Activated CD8-positive, alpha-beta T cell treated with anti-CD3 and anti-CD28 coated beads for 36 hours (primary cell): ENCODE results near the gene GAREM1. TPM values are rescaled to one million over a fixed set of nuclear protein-coding genes. Genes with fewer than 3 reads are reported as not detected.

Source experiments
- ATAC-seq: fragments of 200-7000 bp; cut with Tn5 transposase; one replicate; pipeline ENCODE4 v1.10.0; 2021; ENCODE audit warnings: mild to moderate bottlenecking, moderate library complexity
- CTCF ChIA-PET: fragments of 350-600 bp; sonication (Branson Sonifier 250); formaldehyde crosslinking; loops from one replicate; lab custom pipeline; 2021; ENCODE audit warnings: antibody characterized with exemption; lab: Charles Lee
- POLR2A ChIA-PET: fragments of 350-600 bp; sonication (Branson Sonifier 250); formaldehyde crosslinking; loops from one replicate; lab custom pipeline; 2021; ENCODE audit warnings: antibody characterized with exemption; lab: Charles Lee
- DNase-seq: peaks from one replicate; pipeline ENCODE4 v3.0.0-alpha.2; 2020
- H3K27ac Mint-ChIP-seq: one replicate; pipeline ENCODE4 v1.8.0; 2021; ENCODE audit warnings: mild to moderate bottlenecking, mixed read lengths
- H3K27me3 Mint-ChIP-seq: one replicate; pipeline ENCODE4 v1.8.0; 2021; ENCODE audit warnings: mixed read lengths
- H3K36me3 Mint-ChIP-seq: one replicate; pipeline ENCODE4 v1.8.0; 2021; ENCODE audit warnings: low read depth, mixed read lengths
- H3K4me1 Mint-ChIP-seq: one replicate; pipeline ENCODE4 v1.8.0; 2021; ENCODE audit warnings: low read depth, mixed read lengths
- H3K4me3 Mint-ChIP-seq: one replicate; pipeline ENCODE4 v1.8.0; 2021; ENCODE audit warnings: mild to moderate bottlenecking, moderate library complexity, mixed read lengths
- H3K9me3 Mint-ChIP-seq: one replicate; pipeline ENCODE4 v1.8.0; 2021; ENCODE audit warnings: mixed read lengths
- intact Hi-C: fragments of 100-400 bp; cut with micrococcal nuclease; formaldehyde crosslinking; loops from one replicate; pipeline ENCODE4 v1.10.0; 2022
- total RNA-seq, 2 experiments: library from RNA; stranded (reverse); gene quantifications; one replicate each; pipeline ENCODE4 v1.2.3, GENCODE V29; 2021
- TF ChIP-seq, protein P1 (sequence below): fragments of 200-600 bp; IDR thresholded peaks from one replicate; pipeline ENCODE4 v1.8.0; 2022; ENCODE audit warnings: antibody characterized with exemption, mild to moderate bottlenecking

Gene GAREM1
- total RNA-seq, 2 experiments from 2014 or later: not detected

DNA sequence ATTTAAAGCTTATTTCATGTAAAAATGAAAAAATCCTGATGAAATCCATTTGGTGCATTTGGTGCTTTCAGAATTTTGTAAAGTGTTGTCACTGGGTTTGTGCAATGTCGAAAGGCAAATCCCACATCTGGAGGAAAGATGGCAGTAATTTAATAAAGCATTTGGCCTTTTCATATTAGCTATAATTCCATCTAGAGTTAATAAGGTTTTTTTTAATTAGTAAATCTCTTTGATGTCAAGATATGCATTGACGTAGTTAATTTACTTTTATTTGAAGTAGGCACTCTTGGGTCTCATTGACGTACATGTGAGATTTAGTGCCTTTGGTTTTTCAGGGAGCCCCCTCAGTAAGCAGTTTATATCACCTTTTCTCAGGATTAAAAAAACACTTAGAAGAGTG is 12.3 kb upstream of the GAREM1 start:
- H3K4me3 Mint-ChIP-seq: no peak overlapping the region
- no peak for ATAC-seq
- intact Hi-C loops: no loop called here
- TF ChIP-seq, protein P1, sequence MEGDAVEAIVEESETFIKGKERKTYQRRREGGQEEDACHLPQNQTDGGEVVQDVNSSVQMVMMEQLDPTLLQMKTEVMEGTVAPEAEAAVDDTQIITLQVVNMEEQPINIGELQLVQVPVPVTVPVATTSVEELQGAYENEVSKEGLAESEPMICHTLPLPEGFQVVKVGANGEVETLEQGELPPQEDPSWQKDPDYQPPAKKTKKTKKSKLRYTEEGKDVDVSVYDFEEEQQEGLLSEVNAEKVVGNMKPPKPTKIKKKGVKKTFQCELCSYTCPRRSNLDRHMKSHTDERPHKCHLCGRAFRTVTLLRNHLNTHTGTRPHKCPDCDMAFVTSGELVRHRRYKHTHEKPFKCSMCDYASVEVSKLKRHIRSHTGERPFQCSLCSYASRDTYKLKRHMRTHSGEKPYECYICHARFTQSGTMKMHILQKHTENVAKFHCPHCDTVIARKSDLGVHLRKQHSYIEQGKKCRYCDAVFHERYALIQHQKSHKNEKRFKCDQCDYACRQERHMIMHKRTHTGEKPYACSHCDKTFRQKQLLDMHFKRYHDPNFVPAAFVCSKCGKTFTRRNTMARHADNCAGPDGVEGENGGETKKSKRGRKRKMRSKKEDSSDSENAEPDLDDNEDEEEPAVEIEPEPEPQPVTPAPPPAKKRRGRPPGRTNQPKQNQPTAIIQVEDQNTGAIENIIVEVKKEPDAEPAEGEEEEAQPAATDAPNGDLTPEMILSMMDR: no peak
- POLR2A ChIA-PET: no interaction called here
- H3K36me3 Mint-ChIP-seq: no peaks in the 10 kb centered on the region
- no peak overlapping the region for H3K27ac Mint-ChIP-seq
- no peak for DNase-seq
- H3K4me1 Mint-ChIP-seq: no peaks in the 10 kb centered on the region
- CTCF ChIA-PET: interaction anchor here (1.1 kb wide), 1 partner anchor 13 kb away, joined by 3 read pairs; the partner anchor contains the start of gene GAREM1
- H3K27me3 Mint-ChIP-seq: peaks cover 16% of the 10 kb centered on the region
- no peaks in the 10 kb centered on the region for H3K9me3 Mint-ChIP-seq

DNA sequence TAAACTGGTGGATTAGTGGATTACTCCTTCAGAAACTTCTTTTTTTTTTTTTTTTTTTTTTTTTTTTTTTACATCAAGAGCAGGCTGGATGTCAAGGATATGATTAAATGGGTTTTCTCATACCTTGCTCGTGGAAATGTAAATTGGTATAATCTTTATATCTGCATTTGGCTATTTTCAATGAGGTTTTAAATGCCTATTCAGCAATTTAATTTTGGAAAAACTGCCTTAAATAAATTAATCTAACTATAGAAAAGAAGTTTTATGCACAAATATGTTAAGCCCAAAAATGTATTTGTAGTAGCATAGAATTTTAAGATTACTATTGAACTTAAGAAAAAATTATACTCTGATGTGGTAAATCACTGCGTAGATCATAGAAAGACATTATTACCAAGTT is 11.4 kb upstream of the GAREM1 start:
- CTCF ChIA-PET: interaction anchor here (1.1 kb wide), 1 partner anchor 12 kb away, joined by 3 read pairs; the partner anchor contains the start of gene GAREM1
- ATAC-seq (no peak), DNase-seq (no peak)
- intact Hi-C loops: no loop called here
- Mint-ChIP-seq H3K4me1 (no peaks in the 10 kb centered on the region), H3K36me3 (no peaks in the 10 kb centered on the region), H3K9me3 (no peaks in the 10 kb centered on the region), H3K27ac (no peak overlapping the region), H3K27me3 (peaks cover 16% of the 10 kb centered on the region), H3K4me3 (no peak overlapping the region)
- TF ChIP-seq, protein P1: no peak
- POLR2A ChIA-PET: no interaction called here

DNA sequence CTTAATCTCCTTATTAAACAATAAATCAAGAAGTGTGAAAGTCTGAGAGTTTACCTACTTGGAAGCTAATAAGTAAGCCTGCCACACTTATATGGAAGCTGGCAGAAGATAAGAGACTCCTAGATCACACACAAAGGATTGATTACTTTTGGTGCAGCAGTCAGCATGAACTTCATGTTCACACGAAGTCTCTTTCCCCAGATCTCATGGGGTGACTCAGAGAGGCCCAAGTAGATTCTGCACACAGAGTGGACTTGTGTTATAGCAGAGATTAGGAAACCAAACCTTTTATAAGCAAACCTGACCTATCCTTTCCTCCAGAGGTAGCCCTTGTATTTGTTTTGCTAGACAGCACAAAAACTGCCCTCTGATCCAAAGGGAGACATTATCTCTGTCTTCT is 9.9 kb upstream of the GAREM1 start:
- TF ChIP-seq, protein P1: no peak
- CTCF ChIA-PET: interaction anchor here (1.3 kb wide), 1 partner anchor 10 kb away, joined by 3 read pairs; the partner anchor contains the start of gene GAREM1
- Mint-ChIP-seq H3K4me3 (no peak overlapping the region), H3K36me3 (no peaks in the 10 kb centered on the region), H3K9me3 (no peaks in the 10 kb centered on the region), H3K4me1 (no peaks in the 10 kb centered on the region), H3K27me3 (peaks cover 12% of the 10 kb centered on the region), H3K27ac (no peak overlapping the region)
- DNase-seq: no peak
- POLR2A ChIA-PET: no interaction called here
- intact Hi-C loops: no loop called here
- ATAC-seq: no peak

GRCh38 chr18:32478807-32479206 is 8.1 kb upstream of the GAREM1 start:
- H3K27ac Mint-ChIP-seq: no peak overlapping the region
- DNase-seq (no peak), ATAC-seq (no peak)
- TF ChIP-seq, protein P1: no peak
- H3K4me1 Mint-ChIP-seq: no peaks in the 10 kb centered on the region
- no peaks in the 10 kb centered on the region for H3K9me3 Mint-ChIP-seq
- intact Hi-C loops: no loop called here
- H3K36me3 Mint-ChIP-seq: no peaks in the 10 kb centered on the region
- H3K27me3 Mint-ChIP-seq: peaks cover 11% of the 10 kb centered on the region
- ChIA-PET CTCF (interaction anchor here (1.1 to 1.2 kb wide), 3 partner anchors 9 to 70 kb away, joined by 3 to 5 read pairs (median 4); no protein-coding TSS in a partner anchor), POLR2A (no interaction called here)
- no peak overlapping the region for H3K4me3 Mint-ChIP-seq

DNA sequence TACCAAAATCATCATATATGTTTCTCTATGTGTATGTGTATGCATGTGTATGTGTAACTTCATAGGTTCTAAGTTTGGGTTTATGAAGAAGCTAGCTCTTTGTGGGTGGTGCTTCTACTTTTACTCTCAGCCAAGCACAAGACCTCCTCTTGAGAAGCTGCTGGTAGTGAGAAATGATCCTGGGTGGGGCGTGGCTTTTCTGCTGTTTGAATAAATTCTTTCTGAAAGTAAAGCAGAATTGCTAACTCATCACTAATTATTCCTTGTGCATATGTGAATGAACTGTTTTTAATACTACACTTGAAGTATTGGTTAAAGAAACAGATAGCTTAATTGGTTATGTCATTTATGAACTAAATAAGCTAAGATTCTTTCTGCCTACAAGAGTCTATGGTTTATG is 7.6 kb upstream of the GAREM1 start:
- no peak overlapping the region for H3K4me3 Mint-ChIP-seq
- intact Hi-C loops: no loop called here
- CTCF ChIA-PET: interaction anchor here (1.1 to 1.2 kb wide), 3 partner anchors 9 to 71 kb away, joined by 3 to 5 read pairs (median 4); no protein-coding TSS in a partner anchor

More for the DNA sequence above, 7.6 kb upstream of the GAREM1 start:
- ATAC-seq (no peak), DNase-seq (no peak)
- TF ChIP-seq, protein P1: no peak
- POLR2A ChIA-PET: no interaction called here
- H3K27me3 Mint-ChIP-seq: peaks cover 8% of the 10 kb centered on the region
- H3K36me3 Mint-ChIP-seq: no peaks in the 10 kb centered on the region
- no peak overlapping the region for H3K27ac Mint-ChIP-seq
- no peaks in the 10 kb centered on the region for H3K4me1 Mint-ChIP-seq
- no peaks in the 10 kb centered on the region for H3K9me3 Mint-ChIP-seq
